Hepatocyte (in vitro differentiated cells): Measurements from ENCODE around the gene SRRM2. TPM values are rescaled to one million over a fixed set of nuclear protein-coding genes. Genes with fewer than 3 reads are reported as not detected.

ENCODE experiments used
- DNase-seq: peaks from one replicate; pipeline ENCODE4 v3.0.0-alpha.2; 2016; ENCODE audit warnings: low spot score
- H2AFZ ChIP-seq: fragments of 200-600 bp; sonication (generic); 2 replicates; pipeline ENCODE4 v1.6.0; 2016; ENCODE audit warnings: antibody characterized with exemption, mild to moderate bottlenecking
- H3K27ac ChIP-seq: fragments of 200-600 bp; sonication (generic); 2 replicates; pipeline ENCODE4 v1.5.1; 2016; ENCODE audit warnings: mild to moderate bottlenecking
- H3K27me3 ChIP-seq: fragments of 200-600 bp; sonication (generic); 2 replicates; pipeline ENCODE4 v1.6.1; 2016
- H3K36me3 ChIP-seq: fragments of 200-600 bp; sonication (generic); replicated peaks from 2 replicates; pipeline ENCODE4 v1.5.1; 2016; ENCODE audit warnings: low read depth; ENCODE audit not compliant: insufficient read depth
- H3K4me1 ChIP-seq: fragments of 200-600 bp; sonication (generic); 2 replicates; pipeline ENCODE4 v1.5.1; 2016; ENCODE audit warnings: mild to moderate bottlenecking, moderate library complexity; ENCODE audit not compliant: insufficient read depth
- H3K4me2 ChIP-seq: fragments of 200-600 bp; sonication (generic); 2 replicates; pipeline ENCODE4 v1.6.0; 2016
- H3K4me3 ChIP-seq: fragments of 200-600 bp; sonication (generic); 2 replicates; pipeline ENCODE4 v1.5.1; 2016; ENCODE audit warnings: mild to moderate bottlenecking
- H3K79me2 ChIP-seq: fragments of 200-600 bp; sonication (generic); 2 replicates; pipeline ENCODE4 v1.6.0; 2017; ENCODE audit warnings: mild to moderate bottlenecking
- H3K9me2 ChIP-seq: fragments of 200-600 bp; sonication (generic); replicated peaks from 2 replicates; pipeline ENCODE4 v1.6.0; 2017; ENCODE audit warnings: mild to moderate bottlenecking; ENCODE audit not compliant: insufficient read depth
- H3K9me3 ChIP-seq: fragments of 200-600 bp; sonication (generic); 2 replicates; pipeline ENCODE4 v1.5.1; 2016; ENCODE audit warnings: low read depth, mild to moderate bottlenecking
- H4K20me1 ChIP-seq: fragments of 200-600 bp; sonication (generic); 2 replicates; pipeline ENCODE4 v1.6.0; 2016; ENCODE audit warnings: mild to moderate bottlenecking; ENCODE audit not compliant: insufficient read depth, poor library complexity, severe bottlenecking
- CTCF ChIP-seq: fragments of 200-600 bp; sonication (generic); IDR thresholded peaks from 2 replicates; pipeline ENCODE4 v1.5.1; 2016; ENCODE audit warnings: antibody characterized with exemption, mild to moderate bottlenecking; ENCODE audit not compliant: poor library complexity
- EZH2 ChIP-seq: fragments of 200-600 bp; sonication (generic); IDR thresholded peaks from 2 replicates; pipeline ENCODE4 v1.6.1; 2016; ENCODE audit warnings: antibody characterized with exemption, mild to moderate bottlenecking, borderline replicate concordance
- EZH2phosphoT487 ChIP-seq: fragments of 200-600 bp; sonication (generic); IDR thresholded peaks from one replicate; pipeline ENCODE4 v1.6.1; 2018; ENCODE audit warnings: antibody characterized with exemption, mild to moderate bottlenecking, low read depth, moderate library complexity; ENCODE audit not compliant: unreplicated experiment, severe bottlenecking
- WGBS: methylation state at CpG from one replicate; pipeline ENCODE4 v1.1.6; 2016; ENCODE audit warnings: low lambda C conversion rate; ENCODE audit errors: missing lambda C conversion rate; 5-methylcytosine and 5-hydroxymethylcytosine counted together
- polyA plus RNA-seq: library from polyadenylated mRNA; unstranded; fragments of >200 nt; fragmentation: Nextera tagmentation; extraction: Ambion mirVana; gene quantifications from 2 replicates; pipeline ENCODE4 v1.2.1, GENCODE V29; 2016
- total RNA-seq: library from RNA; depleted of rRNA; stranded (reverse); fragments of >200 nt; gene quantifications from 2 replicates; pipeline ENCODE4 v1.2.3, GENCODE V29; 2014

Gene SRRM2
- total and polyA plus RNA-seq, 2 experiments from 2014 or later = 142 to 403 TPM

- WGBS = 89% methylated on average over 7 of the region's 7 CpGs
- Histone ChIP-seq H2AFZ (no peak overlapping the region), H3K79me2 (peaks cover 57% of the 10 kb centered on the region), H3K4me3 (no peak overlapping the region), H3K4me1 (peaks cover 23% of the 10 kb centered on the region), H3K36me3 (no peaks in the 10 kb centered on the region), H3K4me2 (no peak overlapping the region), H4K20me1 (peaks cover 33% of the 10 kb centered on the region), H3K9me2 (no peaks in the 10 kb centered on the region), H3K27ac (no peak overlapping the region), H3K27me3 (no peaks in the 10 kb centered on the region), H3K9me3 (no peaks in the 10 kb centered on the region)
- no peak for DNase-seq
- TF ChIP-seq EZH2phosphoT487 (no peak), CTCF (no peak), EZH2 (no peak)
These were observed 21.9 kb downstream of the SRRM2 start for GRCh38 chr16:2774161-2774891.

GRCh38 chr16:2775131-2775716, 22.8 kb downstream of the SRRM2 start:
- Histone ChIP-seq H3K9me2 (no peaks in the 10 kb centered on the region), H3K36me3 (no peaks in the 10 kb centered on the region), H3K4me3 (no peak overlapping the region), H3K27me3 (no peaks in the 10 kb centered on the region), H3K9me3 (no peaks in the 10 kb centered on the region), H4K20me1 (peaks cover 26% of the 10 kb centered on the region), H3K79me2 (peaks cover 60% of the 10 kb centered on the region), H3K27ac (no peak overlapping the region), H3K4me1 (peaks cover 23% of the 10 kb centered on the region), H3K4me2 (peak overlapping the region; percentile 94), H2AFZ (no peak overlapping the region)
- TF ChIP-seq EZH2phosphoT487 (no peak), EZH2 (no peak), CTCF (no peak)
- WGBS = 89% methylated on average over 7 of the region's 7 CpGs
- DNase-seq = no peak

- H3K4me1 ChIP-seq = peaks cover 23% of the 10 kb centered on the region
- peaks cover 56% of the 10 kb centered on the region for H3K79me2 ChIP-seq
- H3K9me2 ChIP-seq = no peaks in the 10 kb centered on the region
- no peaks in the 10 kb centered on the region for H3K36me3 ChIP-seq
- peak overlapping the region; percentile 99 for H3K4me3 ChIP-seq
- WGBS = 53% methylated on average over 11 of the region's 11 CpGs
- DNase-seq = no peak
- H3K9me3 ChIP-seq = no peaks in the 10 kb centered on the region
- H3K27me3 ChIP-seq = no peaks in the 10 kb centered on the region
- no peak overlapping the region for H2AFZ ChIP-seq
- H3K27ac ChIP-seq = peak overlapping the region; percentile 88
- peak overlapping the region; percentile 94 for H3K4me2 ChIP-seq
- TF ChIP-seq EZH2 = no peak
- no peak for TF ChIP-seq CTCF
- TF ChIP-seq EZH2phosphoT487 = no peak
- H4K20me1 ChIP-seq = peaks cover 20% of the 10 kb centered on the region
These were observed 23.5 kb downstream of the SRRM2 start for GRCh38 chr16:2775765-2776499.
